Measurements from ENCODE around the gene BCKDHB. TPM values are rescaled to one million over a fixed set of nuclear protein-coding genes. Genes with fewer than 3 reads are reported as not detected.

The BCKDHB gene
- total RNA-seq, 1 experiment from 2014 or later: 20.0 TPM

DNA sequence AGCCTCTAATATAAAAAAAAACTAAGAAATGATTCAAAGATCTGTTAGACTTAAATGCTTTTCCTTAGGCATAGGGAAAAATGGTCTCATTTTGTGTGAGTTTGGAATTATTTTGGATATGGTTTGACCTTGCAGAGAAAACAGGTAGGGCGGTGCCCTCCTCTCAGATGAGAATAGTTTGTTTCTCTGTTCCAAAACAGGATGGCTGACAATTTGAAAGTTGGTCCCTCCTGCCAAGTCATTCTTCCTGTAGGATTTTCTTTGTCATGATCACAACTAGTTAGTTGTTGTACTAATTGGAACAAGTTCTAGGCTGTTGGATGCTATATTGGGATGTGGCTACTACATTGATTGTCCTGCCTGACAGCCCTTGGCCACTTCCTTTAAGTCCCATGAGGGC, 108.6 kb downstream of the BCKDHB start:
- Histone ChIP-seq H3K4me3 (ENCODE audit: low read depth, low read length, poor library complexity, severe bottlenecking) (no peak overlapping the region), H3K27ac (ENCODE audit: low read depth, low read length, poor library complexity, severe bottlenecking) (no peak overlapping the region), H3K9me3 (ENCODE audit: low read depth, low read length, poor library complexity, severe bottlenecking) (no peaks in the 10 kb centered on the region), H3K4me1 (ENCODE audit: insufficient read depth, low read length, poor library complexity, severe bottlenecking) (peaks cover 8% of the 10 kb centered on the region), H3K36me3 (ENCODE audit: insufficient read depth, low read length, poor library complexity, severe bottlenecking) (no peaks in the 10 kb centered on the region), H3K27me3 (replicated peaks; ENCODE audit: insufficient read depth, low read depth, low read length, poor library complexity) (no peaks in the 10 kb centered on the region)
- TF ChIP-seq, protein P1, sequence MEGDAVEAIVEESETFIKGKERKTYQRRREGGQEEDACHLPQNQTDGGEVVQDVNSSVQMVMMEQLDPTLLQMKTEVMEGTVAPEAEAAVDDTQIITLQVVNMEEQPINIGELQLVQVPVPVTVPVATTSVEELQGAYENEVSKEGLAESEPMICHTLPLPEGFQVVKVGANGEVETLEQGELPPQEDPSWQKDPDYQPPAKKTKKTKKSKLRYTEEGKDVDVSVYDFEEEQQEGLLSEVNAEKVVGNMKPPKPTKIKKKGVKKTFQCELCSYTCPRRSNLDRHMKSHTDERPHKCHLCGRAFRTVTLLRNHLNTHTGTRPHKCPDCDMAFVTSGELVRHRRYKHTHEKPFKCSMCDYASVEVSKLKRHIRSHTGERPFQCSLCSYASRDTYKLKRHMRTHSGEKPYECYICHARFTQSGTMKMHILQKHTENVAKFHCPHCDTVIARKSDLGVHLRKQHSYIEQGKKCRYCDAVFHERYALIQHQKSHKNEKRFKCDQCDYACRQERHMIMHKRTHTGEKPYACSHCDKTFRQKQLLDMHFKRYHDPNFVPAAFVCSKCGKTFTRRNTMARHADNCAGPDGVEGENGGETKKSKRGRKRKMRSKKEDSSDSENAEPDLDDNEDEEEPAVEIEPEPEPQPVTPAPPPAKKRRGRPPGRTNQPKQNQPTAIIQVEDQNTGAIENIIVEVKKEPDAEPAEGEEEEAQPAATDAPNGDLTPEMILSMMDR (conservative IDR thresholded peaks at IDR 0.05; ENCODE audit: low read depth, low read length): no peak
- TF ChIP-seq EZH2 (IDR thresholded peaks at IDR 0.05; ENCODE audit: borderline replicate concordance, low read depth, low read length, poor library complexity, severe bottlenecking): no peak
- POLR2A ChIA-PET (ENCODE audit: low non-redundant PET): no interaction called here
- no TSS peak for BruUV-seq (replicated peaks)
- no peak for DNase-seq (ENCODE audit: low spot score)
- CTCF ChIA-PET: interaction anchor here (0.6 kb wide), 1 partner anchor 955 kb away, joined by 3 read pairs; no protein-coding TSS in a partner anchor
- intact Hi-C loops (cut with micrococcal nuclease; ENCODE audit: unreplicated experiment): loop anchor here (10.0 kb wide), 1 partner anchor 850 kb away; no protein-coding TSS in a partner anchor

DNA sequence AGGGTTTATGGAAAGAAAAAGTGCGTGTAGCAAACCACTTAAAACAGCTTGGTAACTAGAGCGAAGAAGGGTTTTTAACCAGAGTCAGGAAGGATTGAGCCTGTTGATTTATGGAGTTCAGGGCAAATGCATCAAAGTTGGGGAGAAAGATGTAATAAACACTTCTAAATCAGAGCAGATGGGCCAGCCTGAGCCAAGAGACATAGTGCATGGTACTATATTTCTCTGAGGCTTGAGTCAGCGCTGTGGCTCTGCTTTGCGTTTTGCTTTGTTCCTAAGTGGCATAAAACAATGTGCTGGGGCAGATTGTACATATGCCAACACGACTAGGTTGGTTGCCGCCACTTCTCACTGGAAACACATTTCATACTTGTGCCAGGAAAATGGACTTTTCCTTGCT, 111.3 kb downstream of the BCKDHB start:
- no peak overlapping the region for H3K4me3 ChIP-seq (ENCODE audit: low read depth, low read length, poor library complexity, severe bottlenecking)
- no peaks in the 10 kb centered on the region for H3K9me3 ChIP-seq (ENCODE audit: low read depth, low read length, poor library complexity, severe bottlenecking)
- TF ChIP-seq, protein P1 (conservative IDR thresholded peaks at IDR 0.05; ENCODE audit: low read depth, low read length): no peak
- no peak for TF ChIP-seq EZH2 (IDR thresholded peaks at IDR 0.05; ENCODE audit: borderline replicate concordance, low read depth, low read length, poor library complexity, severe bottlenecking)
- H3K4me1 ChIP-seq (ENCODE audit: insufficient read depth, low read length, poor library complexity, severe bottlenecking): peaks cover 8% of the 10 kb centered on the region
- BruUV-seq (replicated peaks): no TSS peak
- no peak for DNase-seq (ENCODE audit: low spot score)
- no peaks in the 10 kb centered on the region for H3K36me3 ChIP-seq (ENCODE audit: insufficient read depth, low read length, poor library complexity, severe bottlenecking)
- no peak overlapping the region for H3K27ac ChIP-seq (ENCODE audit: low read depth, low read length, poor library complexity, severe bottlenecking)
- intact Hi-C loops (cut with micrococcal nuclease; ENCODE audit: unreplicated experiment): loop anchor here (10.0 kb wide), 1 partner anchor 847 kb away; no protein-coding TSS in a partner anchor
- ChIA-PET POLR2A (ENCODE audit: low non-redundant PET) (no interaction called here), CTCF (no interaction called here)
- no peaks in the 10 kb centered on the region for H3K27me3 ChIP-seq (replicated peaks; ENCODE audit: insufficient read depth, low read depth, low read length, poor library complexity)

DNA sequence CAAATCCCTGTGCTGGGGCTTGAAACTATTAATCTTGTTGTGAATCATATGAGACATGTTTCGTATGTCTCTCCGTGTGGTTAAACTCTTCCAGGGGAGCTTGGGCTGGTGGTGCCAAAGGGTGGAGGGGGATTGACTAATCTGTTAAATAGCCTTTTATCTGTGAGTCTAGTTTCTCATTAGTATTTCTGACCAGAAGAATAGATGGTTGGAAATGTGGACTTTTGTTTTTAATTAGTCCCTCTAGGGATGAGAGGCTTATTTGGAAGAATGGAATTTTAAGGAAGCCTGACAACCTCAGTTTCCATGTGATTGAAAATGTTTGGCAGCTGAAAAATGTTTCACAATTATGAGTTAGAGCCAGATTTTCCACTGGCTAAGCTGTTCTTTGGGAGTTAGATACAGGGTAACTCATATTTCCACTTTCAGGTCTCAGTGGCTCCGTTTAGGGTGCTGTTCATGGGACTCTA, 117.3 kb downstream of the BCKDHB start:
- H3K36me3 ChIP-seq (ENCODE audit: insufficient read depth, low read length, poor library complexity, severe bottlenecking): no peaks in the 10 kb centered on the region
- no peak overlapping the region for H3K27ac ChIP-seq (ENCODE audit: low read depth, low read length, poor library complexity, severe bottlenecking)
- no peaks in the 10 kb centered on the region for H3K9me3 ChIP-seq (ENCODE audit: low read depth, low read length, poor library complexity, severe bottlenecking)
- H3K4me1 ChIP-seq (ENCODE audit: insufficient read depth, low read length, poor library complexity, severe bottlenecking): no peaks in the 10 kb centered on the region
- ChIA-PET POLR2A (ENCODE audit: low non-redundant PET) (no interaction called here), CTCF (no interaction called here)
- DNase-seq (ENCODE audit: low spot score): no peak
- no peak for TF ChIP-seq EZH2 (IDR thresholded peaks at IDR 0.05; ENCODE audit: borderline replicate concordance, low read depth, low read length, poor library complexity, severe bottlenecking)
- TF ChIP-seq, protein P1 (conservative IDR thresholded peaks at IDR 0.05; ENCODE audit: low read depth, low read length): no peak
- no peak overlapping the region for H3K4me3 ChIP-seq (ENCODE audit: low read depth, low read length, poor library complexity, severe bottlenecking)
- intact Hi-C loops (cut with micrococcal nuclease; ENCODE audit: unreplicated experiment): no loop called here
- BruUV-seq (replicated peaks): no TSS peak
- no peaks in the 10 kb centered on the region for H3K27me3 ChIP-seq (replicated peaks; ENCODE audit: insufficient read depth, low read depth, low read length, poor library complexity)
